Transverse colon (tissue), 4 donors: ENCODE results near the gene OSBPL3. TPM values are rescaled to one million over a fixed set of nuclear protein-coding genes. Genes with fewer than 3 reads are reported as not detected.

ENCODE experiments used
- DNase-seq: peaks from one replicate; pipeline ENCODE4 v3.0.0-alpha.2; 2019
- H3K27ac ChIP-seq, 4 donors: fragments of 200-600 bp; sonication (generic); 2 replicates each; pipeline ENCODE4 v1.5.1; 2016 to 2018; ENCODE audit warnings: inconsistent platforms in 4 of 4
- H3K27me3 ChIP-seq: fragments of 200-600 bp; sonication (generic); 2 replicates; pipeline ENCODE4 v1.5.1; 2017; ENCODE audit warnings: inconsistent platforms
- H3K36me3 ChIP-seq, 4 donors: fragments of 200-600 bp; sonication (generic); 2 replicates each; pipeline ENCODE4 v1.5.1; 2017 to 2019; ENCODE audit warnings: inconsistent platforms in 4 of 4
- H3K4me1 ChIP-seq, 4 donors: fragments of 200-600 bp; sonication (generic); 2 replicates each; pipeline ENCODE4 v1.5.1; 2017 to 2020; ENCODE audit warnings: inconsistent platforms in 4 of 4
- H3K4me3 ChIP-seq, 4 donors: fragments of 200-600 bp; sonication (generic); 1 replicate in 1 of 4; 2 replicates in 3 of 4; pipeline versions ENCODE4 v1.5.1 to v1.6.1; 2017 to 2019; ENCODE audit warnings: inconsistent platforms in 4 of 4
- H3K9me3 ChIP-seq, 2 donors: fragments of 200-600 bp; sonication (generic); 2 replicates each; pipeline ENCODE4 v1.5.1; 2017 to 2019; ENCODE audit warnings: inconsistent platforms in 2 of 2
- CTCF ChIP-seq, 5 experiments: fragments of 200-600 bp in 3 of 5; fragments of 450-650 bp in 2 of 5; sonication (generic) in 3 of 5; IDR thresholded peaks; 1 replicate in 2 of 5; 2 replicates in 3 of 5; pipeline ENCODE4 v1.5.1; 2016 to 2017; ENCODE audit warnings: antibody characterized with exemption in 5 of 5, inconsistent platforms in 3 of 5, mild to moderate bottlenecking in 2 of 5, moderate library complexity in 1 of 5
- EP300 ChIP-seq: sonication (generic); formaldehyde crosslinking; IDR thresholded peaks from one replicate; pipeline ENCODE4 v1.6.1; 2017; ENCODE audit warnings: antibody characterized with exemption, low read depth
- POLR2A ChIP-seq: fragments of 450-650 bp; IDR thresholded peaks from one replicate; pipeline ENCODE4 v1.6.1; 2016; ENCODE audit warnings: antibody characterized with exemption, mild to moderate bottlenecking, moderate library complexity
- POLR2AphosphoS5 ChIP-seq, 3 donors: sonication (generic); formaldehyde crosslinking; IDR thresholded peaks; one replicate each; pipeline ENCODE4 v1.6.1; 2016; ENCODE audit warnings: antibody characterized with exemption in 3 of 3
- WGBS, 2 donors: methylation state at CpG; one replicate each; pipeline ENCODE4 v1.1.5; 2018; ENCODE audit warnings: low coverage in 1 of 2; 5-methylcytosine and 5-hydroxymethylcytosine counted together
- in situ Hi-C, 4 donors: fragments of 200-750 bp; cut with MboI; loops; one replicate each; pipeline versions ENCODE4 v1.15.0 to v1.15.1; 2017; ENCODE audit warnings: low sequenced_read_pairs in 3 of 4, low pct_ligation_motif_present in 1 of 4, low pct_unique_long_range_greater_than_20kb in 1 of 4
- intact Hi-C: fragments of 100-400 bp; cut with DNase I; formaldehyde crosslinking; loops from one replicate; pipeline ENCODE4 v1.15.1; 2023; ENCODE audit warnings: low total_unique reads
- total RNA-seq, 4 donors: library from RNA; depleted of rRNA; stranded (reverse); fragments of >200 nt; gene quantifications; one replicate each; pipeline ENCODE4 v1.1.0, GENCODE V29; 2016

OSBPL3 gene
- total RNA-seq, 4 donors from 2014 or later, result 6.7 to 20.6 (median 8.0) TPM

GRCh38 chr7:24802300-24802699 is 177.7 kb downstream of the OSBPL3 start:
- no peaks in the 10 kb centered on the region for H3K4me1 ChIP-seq
- no peaks in the 10 kb centered on the region for H3K27me3 ChIP-seq
- no peak overlapping the region for H3K27ac ChIP-seq
- DNase-seq, result no peak
- TF ChIP-seq EP300 (no peak), POLR2A (no peak), CTCF (IDR thresholded peaks at IDR 0.05) (no peak), POLR2AphosphoS5 (IDR thresholded peaks at IDR 0.05) (no peak)
- H3K9me3 ChIP-seq, result no peaks in the 10 kb centered on the region
- 90 to 96% methylated on average over 3 to 5 of the region's 5 CpGs for WGBS, 2 donors
- H3K36me3 ChIP-seq, result no peaks in the 10 kb centered on the region
- in situ Hi-C loops, result no loop called here
- intact Hi-C loops, result no loop called here
- H3K4me3 ChIP-seq, result no peak overlapping the region

- no peak overlapping the region for H3K4me3 ChIP-seq
- H3K4me1 ChIP-seq, result no peaks in the 10 kb centered on the region
- no peak for DNase-seq
- no peaks in the 10 kb centered on the region for H3K9me3 ChIP-seq
- no peaks in the 10 kb centered on the region for H3K36me3 ChIP-seq
- whole genome bisulfite sequencing, 2 donors, result 99 to 100% methylated on average over 2 of the region's 2 CpGs
- intact Hi-C loops (no loop called here), in situ Hi-C loops (no loop called here)
- no peak overlapping the region for H3K27ac ChIP-seq
- TF ChIP-seq CTCF (IDR thresholded peaks at IDR 0.05), result no peak
- TF ChIP-seq EP300, result no peak
- TF ChIP-seq POLR2AphosphoS5 (IDR thresholded peaks at IDR 0.05), result no peak
- no peak for TF ChIP-seq POLR2A
- H3K27me3 ChIP-seq, result no peaks in the 10 kb centered on the region
Measured at GRCh38 chr7:24801883-24802282, 178.1 kb downstream of the OSBPL3 start.

GRCh38 chr7:24800667-24801066 is 179.3 kb downstream of the OSBPL3 start:
- H3K36me3 ChIP-seq, result no peaks in the 10 kb centered on the region
- H3K4me1 ChIP-seq, result no peaks in the 10 kb centered on the region
- in situ Hi-C loops, result no loop called here
- TF ChIP-seq CTCF (IDR thresholded peaks at IDR 0.05), result no peak
- TF ChIP-seq POLR2A, result no peak
- no peak for TF ChIP-seq EP300
- no peak for DNase-seq
- H3K9me3 ChIP-seq, result no peaks in the 10 kb centered on the region
- no peak overlapping the region for H3K4me3 ChIP-seq
- H3K27me3 ChIP-seq, result no peaks in the 10 kb centered on the region
- WGBS, 2 donors, result 86 to 92% methylated on average over 7 to 9 of the region's 9 CpGs
- intact Hi-C loops, result no loop called here
- no peak overlapping the region for H3K27ac ChIP-seq

- no peak for DNase-seq
- Histone ChIP-seq H3K4me1 (no peaks in the 10 kb centered on the region), H3K4me3 (no peak overlapping the region), H3K36me3 (no peaks in the 10 kb centered on the region), H3K9me3 (no peaks in the 10 kb centered on the region), H3K27me3 (no peaks in the 10 kb centered on the region), H3K27ac (no peak overlapping the region)
- intact Hi-C loops, result no loop called here
- TF ChIP-seq EP300 (no peak), CTCF (IDR thresholded peaks at IDR 0.05) (no peak), POLR2A (no peak), POLR2AphosphoS5 (IDR thresholded peaks at IDR 0.05) (no peak)
- in situ Hi-C loops, result no loop called here
- 88 to 97% methylated on average over 6 of the region's 6 CpGs for WGBS, 2 donors
Measured at GRCh38 chr7:24800073-24800472, 179.9 kb downstream of the OSBPL3 start.
